A549 (cell line): ENCODE data around the gene TFAM. TPM values are rescaled to one million over a fixed set of nuclear protein-coding genes. Genes with fewer than 3 reads are reported as not detected.

Source experiments
- ATAC-seq, 2 experiments: fragments of 200-7000 bp in 1 of 2; fragments of >200 bp in 1 of 2; cut with Nextera tagmentation in 1 of 2; cut with Tn5 transposase in 1 of 2; 3 replicates each; pipeline versions ENCODE4 v1.8.0 to v1.9.1; 2018 to 2020; ENCODE audit warnings: mild to moderate bottlenecking in 1 of 2, moderate library complexity in 1 of 2
- CTCF ChIA-PET: fragments of 300-600 bp; sonication (Branson Sonifier 250); formaldehyde crosslinking; extraction: SDS; loops from one replicate; lab custom pipeline; 2021; ENCODE audit warnings: antibody characterized with exemption, inconsistent platforms; lab: Yijun Ruan, JAX
- POLR2A ChIA-PET: fragments of 350-600 bp; formaldehyde crosslinking; extraction: SDS; loops from one replicate; lab custom pipeline; 2021; ENCODE audit warnings: antibody characterized with exemption, inconsistent platforms; lab: Yijun Ruan, JAX
- DNase-seq, 2 experiments: peaks; one replicate each; pipeline versions ENCODE4 v3.0.0 to v3.0.0-alpha.2; 2011 to 2016; ENCODE audit warnings: low read depth in 1 of 2, low spot score in 1 of 2
- FAIRE-seq: peaks from 2 replicates; lab custom pipeline; 2011; peaks lifted over from hg19 to GRCh38; lab: Jason Lieb, UNC
- H3K27ac ChIP-seq, 2 experiments: fragments of >200 bp; sonication (Bioruptor Twin); formaldehyde crosslinking; 3 replicates each; pipeline ENCODE4 v1.5.1; 2016 to 2017
- H3K4me1 ChIP-seq: fragments of >200 bp; sonication (Bioruptor Twin); formaldehyde crosslinking; 3 replicates; pipeline ENCODE4 v1.6.1; 2016
- H3K4me2 ChIP-seq: fragments of >200 bp; sonication (Bioruptor Twin); formaldehyde crosslinking; 3 replicates; pipeline ENCODE4 v1.6.1; 2016
- H3K4me3 ChIP-seq: fragments of >200 bp; sonication (Bioruptor Twin); formaldehyde crosslinking; 3 replicates; pipeline ENCODE4 v1.5.1; 2016
- H3K9me3 ChIP-seq: fragments of >200 bp; sonication (Bioruptor Twin); formaldehyde crosslinking; 3 replicates; pipeline ENCODE4 v1.6.1; 2016
- BHLHE40 ChIP-seq: IDR thresholded peaks from 2 replicates; pipeline ENCODE4 v1.6.1; 2012; ENCODE audit warnings: low read depth, low read length, inconsistent platforms
- CBX2 ChIP-seq: fragments of 200-600 bp; sonication (generic); IDR thresholded peaks from 2 replicates; pipeline ENCODE4 v1.6.1; 2016; ENCODE audit warnings: low read depth, mild to moderate bottlenecking, borderline replicate concordance
- CEBPB ChIP-seq, 2 experiments: fragments of >200 bp in 1 of 2; sonication (Bioruptor Twin) in 1 of 2; formaldehyde crosslinking in 1 of 2; IDR thresholded peaks; 2 replicates each; pipeline ENCODE4 v1.6.1; 2012 to 2016
- EHMT2 ChIP-seq: fragments of 200-600 bp; sonication (generic); IDR thresholded peaks from 2 replicates; pipeline ENCODE4 v1.6.1; 2016; ENCODE audit warnings: antibody characterized with exemption, low read depth, mild to moderate bottlenecking, moderate library complexity
- EP300 ChIP-seq, 2 experiments: fragments of >200 bp; sonication (Bioruptor Twin); formaldehyde crosslinking; IDR thresholded peaks; 2 replicates in 1 of 2; 3 replicates in 1 of 2; pipeline ENCODE4 v1.6.1; 2016 to 2017
- FOSL2 ChIP-seq, 2 experiments: fragments of 450-650 bp in 1 of 2; fragments of >200 bp in 1 of 2; sonication (Bioruptor Twin) in 1 of 2; formaldehyde crosslinking; IDR thresholded peaks; 2 replicates each; pipeline versions ENCODE4 v1.5.0 to v1.6.1; 2016 to 2020; ENCODE audit warnings: mild to moderate bottlenecking in 1 of 2, moderate library complexity in 1 of 2
- GATA3 ChIP-seq: IDR thresholded peaks from 2 replicates; pipeline ENCODE4 v1.6.1; 2012; ENCODE audit warnings: borderline replicate concordance
- HDAC2 ChIP-seq: fragments of 200-600 bp; sonication (generic); IDR thresholded peaks from 2 replicates; pipeline ENCODE4 v1.6.1; 2016
- HEYL ChIP-seq: fragments of 250-450 bp; sonication (Bioruptor Pico); IDR thresholded peaks from 2 replicates; pipeline ENCODE4 v1.8.0; 2021; ENCODE audit warnings: mild to moderate bottlenecking, moderate library complexity
- JUNB ChIP-seq: fragments of >200 bp; sonication (Bioruptor Twin); formaldehyde crosslinking; IDR thresholded peaks from 2 replicates; pipeline ENCODE4 v1.6.1; 2016
- KDM5A ChIP-seq: fragments of 200-600 bp; sonication (generic); IDR thresholded peaks from 2 replicates; pipeline ENCODE4 v1.6.1; 2016; ENCODE audit warnings: antibody characterized with exemption, mild to moderate bottlenecking
- MAZ ChIP-seq: fragments of 150-350 bp; IDR thresholded peaks from 2 replicates; pipeline ENCODE4 v1.6.1; 2014; ENCODE audit warnings: antibody characterized with exemption, low read depth, low read length, borderline replicate concordance
- MYC ChIP-seq: IDR thresholded peaks from 2 replicates; pipeline ENCODE4 v1.6.1; 2012; ENCODE audit warnings: mild to moderate bottlenecking, inconsistent platforms, low read length, improper control_type of control experiment, borderline replicate concordance
- NPAS2 ChIP-seq: fragments of 250-450 bp; sonication (Bioruptor Pico); IDR thresholded peaks from 2 replicates; pipeline ENCODE4 v1.8.0; 2022; ENCODE audit warnings: mild to moderate bottlenecking, moderate library complexity, borderline replicate concordance
- POLR2A ChIP-seq: IDR thresholded peaks from 2 replicates; pipeline ENCODE4 v1.6.1; 2012; ENCODE audit warnings: mild to moderate bottlenecking, low read length
- POLR2AphosphoS2 ChIP-seq: conservative IDR thresholded peaks from 2 replicates; pipeline ENCODE4 v1.6.1; 2012; ENCODE audit warnings: low read length, improper control_type of control experiment, inconsistent platforms
- RAD21 ChIP-seq, 2 experiments: fragments of >200 bp in 1 of 2; sonication (Bioruptor Twin) in 1 of 2; formaldehyde crosslinking in 1 of 2; IDR thresholded peaks in 1 of 2; conservative IDR thresholded peaks in 1 of 2; 2 replicates in 1 of 2; 3 replicates in 1 of 2; pipeline ENCODE4 v1.6.1; 2012 to 2018; ENCODE audit warnings: inconsistent platforms in 1 of 2
- RNF2 ChIP-seq: fragments of 200-600 bp; sonication (generic); IDR thresholded peaks from 2 replicates; pipeline ENCODE4 v1.6.1; 2016; ENCODE audit warnings: low read depth, mild to moderate bottlenecking, antibody characterized with exemption, moderate library complexity, borderline replicate concordance
- SREBF2 ChIP-seq: fragments of 450-650 bp; IDR thresholded peaks from 2 replicates; pipeline ENCODE4 v1.6.1; 2014; ENCODE audit warnings: mild to moderate bottlenecking, moderate library complexity
- TFCP2L1 ChIP-seq: fragments of 250-450 bp; sonication (Bioruptor Pico); IDR thresholded peaks from 2 replicates; pipeline ENCODE4 v1.5.0; 2021; ENCODE audit warnings: mild to moderate bottlenecking
- ZC3H11A ChIP-seq: fragments of 450-650 bp; IDR thresholded peaks from 2 replicates; pipeline ENCODE4 v1.6.1; 2014; ENCODE audit warnings: antibody characterized with exemption, mild to moderate bottlenecking
- ZFP36 ChIP-seq: fragments of 450-650 bp; IDR thresholded peaks from 2 replicates; pipeline ENCODE4 v1.6.1; 2014; ENCODE audit warnings: borderline replicate concordance; ENCODE audit not compliant: partially characterized antibody
- ZNF302 ChIP-seq: fragments of 250-450 bp; sonication (Bioruptor Pico); IDR thresholded peaks from 2 replicates; pipeline ENCODE4 v1.9.0; 2021; ENCODE audit warnings: inconsistent platforms, mild to moderate bottlenecking, moderate library complexity
- WGBS: methylation state at CpG from one replicate; pipeline ENCODE4 v1.1.6; 2017; ENCODE audit errors: missing lambda C conversion rate; 5-methylcytosine and 5-hydroxymethylcytosine counted together
- polyA plus RNA-seq, 4 experiments: library from polyadenylated mRNA; depleted of rRNA in 3 of 4; stranded (reverse); fragments of >200 nt; fragmentation: RNase III in 1 of 4; extraction: RNeasy Plus Mini Kit Qiagen cat#74134 plus additional on column Dnase treatment in 1 of 4; gene quantifications; 2 replicates in 3 of 4; 3 replicates in 1 of 4; pipeline ENCODE4 v1.2.3, GENCODE V29; 2011 to 2017
- TF ChIP-seq, protein P1 (sequence below): fragments of 200-600 bp; sonication (generic); IDR thresholded peaks from 2 replicates; pipeline ENCODE4 v1.6.1; 2016; ENCODE audit warnings: antibody characterized with exemption, mild to moderate bottlenecking, moderate library complexity
- TF ChIP-seq, protein P2 (sequence below): fragments of 150-350 bp; IDR thresholded peaks from 2 replicates; pipeline ENCODE4 v1.6.1; 2014; ENCODE audit warnings: low read depth, mild to moderate bottlenecking, low read length

Gene TFAM
- polyA plus RNA-seq, 2 of the 4 experiments (the other 2 are of a cell fraction): 61.2 to 66.9 TPM

GRCh38 chr10:58436071-58436470 is 50.9 kb downstream of the TFAM start:
- Histone ChIP-seq H3K4me2 (peak overlapping the region; percentile 61), H3K9me3 (no peaks in the 10 kb centered on the region), H3K4me3 (no peak overlapping the region), H3K4me1 (peaks cover 29% of the 10 kb centered on the region)
- 61% methylated on average over 4 of the region's 4 CpGs for WGBS
- no peak for FAIRE-seq
- CTCF ChIA-PET: interaction anchor here (1.0 to 1.1 kb wide), 2 partner anchors 205 to 209 kb away, joined by 3 read pairs; no protein-coding TSS in a partner anchor
- POLR2A ChIA-PET: no interaction called here
- ATAC-seq: no peak; a peak in 1 of 6 replicates
- TF ChIP-seq HEYL (no peak), EHMT2 (no peak), RNF2 (no peak), MYC (no peak), BHLHE40 (no peak), RAD21 (conservative IDR thresholded peaks at IDR 0.05 in 1 of 2, IDR thresholded peaks at IDR 0.05 in 1 of 2) (no peak), FOSL2 (IDR thresholded peaks at IDR 0.05) (no peak), FOSL2 (CRISPR knock-in tag; IDR thresholded peaks at IDR 0.05) (no peak), POLR2AphosphoS2 (no peak), MAZ (no peak), TFCP2L1 (CRISPR knock-in tag) (no peak), ZFP36 (no peak), NPAS2 (CRISPR knock-in tag) (no peak), HDAC2 (no peak), ZNF302 (CRISPR knock-in tag) (no peak), JUNB (no peak), KDM5A (no peak), EP300 (IDR thresholded peaks at IDR 0.05) (no peak), POLR2A (no peak)
- TF ChIP-seq, all 56 proteins: peak for 0
- H3K27ac ChIP-seq: peak overlapping the region; percentile 71 to 86
- peak in 1 of 2 experiments; percentile 27 for DNase-seq

DNA sequence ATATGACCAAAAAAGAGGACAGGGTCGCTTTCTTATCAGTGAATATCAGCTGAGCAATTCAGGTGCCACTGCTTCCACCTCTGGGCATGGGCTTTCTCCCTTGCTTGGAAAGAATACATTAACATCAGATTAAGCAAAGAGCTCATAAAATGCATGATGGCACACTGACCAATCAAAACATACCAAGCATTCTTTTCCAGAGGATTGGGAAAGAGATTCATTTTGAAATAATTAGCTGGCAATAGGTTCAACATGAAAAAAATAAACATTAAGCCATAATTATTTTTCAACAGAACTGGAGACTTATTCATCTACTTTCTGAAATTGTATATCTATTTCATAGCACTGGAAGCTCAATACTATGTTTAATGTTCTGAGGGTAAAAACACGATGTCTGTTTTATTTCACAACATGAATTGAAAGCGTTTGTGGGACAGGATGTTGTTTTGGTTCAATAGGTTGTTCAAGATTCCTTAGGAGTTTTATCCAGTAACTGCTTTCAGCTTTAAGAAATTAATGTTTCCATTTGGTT is 53.2 kb downstream of the TFAM start:
- TF ChIP-seq, protein P1, sequence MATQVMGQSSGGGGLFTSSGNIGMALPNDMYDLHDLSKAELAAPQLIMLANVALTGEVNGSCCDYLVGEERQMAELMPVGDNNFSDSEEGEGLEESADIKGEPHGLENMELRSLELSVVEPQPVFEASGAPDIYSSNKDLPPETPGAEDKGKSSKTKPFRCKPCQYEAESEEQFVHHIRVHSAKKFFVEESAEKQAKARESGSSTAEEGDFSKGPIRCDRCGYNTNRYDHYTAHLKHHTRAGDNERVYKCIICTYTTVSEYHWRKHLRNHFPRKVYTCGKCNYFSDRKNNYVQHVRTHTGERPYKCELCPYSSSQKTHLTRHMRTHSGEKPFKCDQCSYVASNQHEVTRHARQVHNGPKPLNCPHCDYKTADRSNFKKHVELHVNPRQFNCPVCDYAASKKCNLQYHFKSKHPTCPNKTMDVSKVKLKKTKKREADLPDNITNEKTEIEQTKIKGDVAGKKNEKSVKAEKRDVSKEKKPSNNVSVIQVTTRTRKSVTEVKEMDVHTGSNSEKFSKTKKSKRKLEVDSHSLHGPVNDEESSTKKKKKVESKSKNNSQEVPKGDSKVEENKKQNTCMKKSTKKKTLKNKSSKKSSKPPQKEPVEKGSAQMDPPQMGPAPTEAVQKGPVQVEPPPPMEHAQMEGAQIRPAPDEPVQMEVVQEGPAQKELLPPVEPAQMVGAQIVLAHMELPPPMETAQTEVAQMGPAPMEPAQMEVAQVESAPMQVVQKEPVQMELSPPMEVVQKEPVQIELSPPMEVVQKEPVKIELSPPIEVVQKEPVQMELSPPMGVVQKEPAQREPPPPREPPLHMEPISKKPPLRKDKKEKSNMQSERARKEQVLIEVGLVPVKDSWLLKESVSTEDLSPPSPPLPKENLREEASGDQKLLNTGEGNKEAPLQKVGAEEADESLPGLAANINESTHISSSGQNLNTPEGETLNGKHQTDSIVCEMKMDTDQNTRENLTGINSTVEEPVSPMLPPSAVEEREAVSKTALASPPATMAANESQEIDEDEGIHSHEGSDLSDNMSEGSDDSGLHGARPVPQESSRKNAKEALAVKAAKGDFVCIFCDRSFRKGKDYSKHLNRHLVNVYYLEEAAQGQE: no peak
- TF ChIP-seq CEBPB (IDR thresholded peaks at IDR 0.05): peak; percentile 36 to 45; a peak in 2 of 4 replicates
- CTCF ChIA-PET: interaction anchor here (0.7 to 1.1 kb wide), 3 partner anchors 24 to 203 kb away, joined by 3 to 5 read pairs (median 3); no protein-coding TSS in a partner anchor
- POLR2A ChIA-PET: interaction anchor here (0.6 kb wide), 1 partner anchor 38 kb away, joined by 6 read pairs; no protein-coding TSS in a partner anchor
- peak overlapping the region; percentile 2; the same call in 1 of the 3 replicates for H3K4me2 ChIP-seq
- H3K27ac ChIP-seq: peak overlapping the region in 1 of 2 experiments; percentile 66; a peak in 3 of 6 replicates
- DNase-seq: no peak
- no peak for ATAC-seq
- no peaks in the 10 kb centered on the region for H3K9me3 ChIP-seq
- FAIRE-seq: peak; percentile 32
- 37% methylated on average over 3 of the region's 3 CpGs for WGBS
- no peak overlapping the region for H3K4me3 ChIP-seq
- H3K4me1 ChIP-seq: peaks cover 29% of the 10 kb centered on the region

- peak overlapping the region in 1 of 2 experiments; percentile 39; a peak in 2 of 6 replicates for H3K27ac ChIP-seq
- ATAC-seq: no peak
- DNase-seq: no peak
- FAIRE-seq: no peak
- POLR2A ChIA-PET: no interaction called here
- peaks cover 29% of the 10 kb centered on the region for H3K4me1 ChIP-seq
- CTCF ChIA-PET: interaction anchor here (1.0 to 2.2 kb wide), 3 partner anchors 24 to 26 kb away, joined by 3 to 5 read pairs (median 5); no protein-coding TSS in a partner anchor
- no peak overlapping the region for H3K4me3 ChIP-seq
- WGBS: 40% methylated on average over 1 of the region's 1 CpG
- TF ChIP-seq SREBF2: no peak
- no peak for TF ChIP-seq BHLHE40
- TF ChIP-seq POLR2A: no peak
- TF ChIP-seq GATA3: no peak
- no peak for TF ChIP-seq CBX2
- no peak for TF ChIP-seq ZC3H11A
- TF ChIP-seq TFCP2L1 (CRISPR knock-in tag): no peak
- TF ChIP-seq, protein P2, sequence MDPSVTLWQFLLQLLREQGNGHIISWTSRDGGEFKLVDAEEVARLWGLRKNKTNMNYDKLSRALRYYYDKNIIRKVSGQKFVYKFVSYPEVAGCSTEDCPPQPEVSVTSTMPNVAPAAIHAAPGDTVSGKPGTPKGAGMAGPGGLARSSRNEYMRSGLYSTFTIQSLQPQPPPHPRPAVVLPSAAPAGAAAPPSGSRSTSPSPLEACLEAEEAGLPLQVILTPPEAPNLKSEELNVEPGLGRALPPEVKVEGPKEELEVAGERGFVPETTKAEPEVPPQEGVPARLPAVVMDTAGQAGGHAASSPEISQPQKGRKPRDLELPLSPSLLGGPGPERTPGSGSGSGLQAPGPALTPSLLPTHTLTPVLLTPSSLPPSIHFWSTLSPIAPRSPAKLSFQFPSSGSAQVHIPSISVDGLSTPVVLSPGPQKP: no peak
- TF ChIP-seq NPAS2 (CRISPR knock-in tag): no peak
- H3K4me2 ChIP-seq: no peak overlapping the region
- no peaks in the 10 kb centered on the region for H3K9me3 ChIP-seq
Observed at GRCh38 chr10:58438986-58439385, 53.8 kb downstream of the TFAM start.
